ENCODE measurements around the gene SNX32. TPM values are rescaled to one million over a fixed set of nuclear protein-coding genes. Genes with fewer than 3 reads are reported as not detected.

SNX32 gene
- 0.05 to 0.19 TPM (median 0.07 TPM) in 4 of 5 replicates, not detected in the other for total RNA-seq (2022; extraction: Qiagen RNA extraction; ENCODE audit: low read depth)

DNA sequence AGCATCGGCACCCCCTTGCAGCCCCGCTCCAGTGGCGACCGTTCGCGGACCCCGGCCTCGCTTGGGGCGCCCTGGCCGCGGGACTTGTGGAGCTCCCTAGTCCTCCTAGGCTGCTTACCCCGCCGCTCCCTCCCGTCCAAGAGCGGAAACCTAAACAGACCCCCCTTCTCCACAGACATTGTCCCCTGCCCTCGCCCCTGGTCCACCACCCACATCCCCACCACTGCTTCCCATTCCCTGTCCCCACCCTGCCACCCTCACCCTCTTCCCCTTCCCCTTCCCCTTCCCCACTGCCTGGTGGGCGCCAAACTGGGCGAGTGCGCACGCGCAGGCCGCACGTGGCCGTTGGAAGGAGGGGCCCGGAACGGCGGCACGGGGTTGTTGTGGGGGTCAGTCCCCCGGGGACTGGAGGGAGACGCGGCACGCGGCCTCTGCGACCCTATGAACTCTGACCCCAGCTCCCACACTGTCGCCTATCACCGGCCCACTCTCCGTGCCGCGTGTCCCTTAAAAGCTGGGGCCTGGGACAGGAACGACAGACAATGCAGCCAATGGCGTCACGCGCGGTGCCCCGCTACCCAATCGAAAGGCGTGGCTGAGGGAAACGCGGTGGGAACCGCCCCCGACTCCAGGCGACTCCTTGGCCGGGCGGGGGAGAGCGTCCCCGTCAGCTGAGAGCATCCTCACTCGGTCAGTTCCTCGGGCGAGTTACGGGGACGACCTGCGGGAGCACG is at the start of gene SNX32:
TSS of gene SNX32 (plus strand) at position 667 of the 734 bp plus-strand sequence. CDS start 103 bp downstream, outside the sequence.

DNA sequence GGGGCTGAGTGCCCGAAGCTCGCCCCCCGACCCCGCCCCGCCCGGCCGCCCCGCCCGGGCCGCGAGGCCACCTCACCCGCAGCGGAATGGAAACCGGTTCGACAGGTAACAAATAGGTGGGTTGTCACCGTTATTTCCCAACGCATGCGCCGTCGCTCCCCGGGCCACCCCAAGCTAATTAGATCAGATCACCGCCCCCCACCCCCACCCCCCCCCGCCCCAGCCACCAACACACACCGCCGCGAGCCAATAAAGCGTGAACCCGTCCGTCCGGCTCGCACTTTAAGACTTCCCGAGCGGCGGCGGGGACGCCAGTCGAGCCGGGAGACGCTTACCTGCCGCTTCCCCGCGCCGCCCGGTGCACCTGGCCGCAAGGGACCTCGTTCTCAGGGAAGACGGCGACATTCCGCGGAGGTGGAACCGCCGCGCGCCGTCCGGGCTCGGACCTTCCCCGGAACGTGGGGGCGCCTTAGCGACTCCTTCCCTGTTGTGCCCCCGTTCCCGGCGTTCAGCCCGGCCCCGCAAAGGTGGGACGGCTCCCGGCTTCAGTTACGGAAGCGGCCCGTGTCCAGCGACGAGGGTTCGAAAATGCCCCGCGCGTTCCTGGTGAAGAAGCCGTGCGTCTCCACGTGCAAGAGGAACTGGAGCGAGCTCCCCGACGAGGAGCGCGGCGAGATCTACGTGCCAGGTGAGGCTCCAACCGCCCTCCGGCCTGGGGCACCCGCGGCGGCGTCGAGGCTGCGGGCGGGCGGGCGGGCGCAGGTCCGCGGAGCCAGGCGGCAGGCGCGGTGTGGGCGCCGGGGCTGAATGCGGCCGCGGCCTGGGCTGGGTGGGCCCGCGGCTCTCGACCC is 46.8 kb upstream of the SNX32 start, which contains the start of gene OVOL1:
TSS of gene OVOL1 (plus strand) at position 278 of the 851 bp plus-strand sequence. CDS start at position 589, 311 bp downstream.

GRCh38 chr11:65857853-65858680 is 24.3 kb downstream of the SNX32 start, which contains the start of gene CFL1:
CFL1 (minus strand) TSS chr11:65858180; CDS start chr11:65858099, 81 bp downstream.

DNA sequence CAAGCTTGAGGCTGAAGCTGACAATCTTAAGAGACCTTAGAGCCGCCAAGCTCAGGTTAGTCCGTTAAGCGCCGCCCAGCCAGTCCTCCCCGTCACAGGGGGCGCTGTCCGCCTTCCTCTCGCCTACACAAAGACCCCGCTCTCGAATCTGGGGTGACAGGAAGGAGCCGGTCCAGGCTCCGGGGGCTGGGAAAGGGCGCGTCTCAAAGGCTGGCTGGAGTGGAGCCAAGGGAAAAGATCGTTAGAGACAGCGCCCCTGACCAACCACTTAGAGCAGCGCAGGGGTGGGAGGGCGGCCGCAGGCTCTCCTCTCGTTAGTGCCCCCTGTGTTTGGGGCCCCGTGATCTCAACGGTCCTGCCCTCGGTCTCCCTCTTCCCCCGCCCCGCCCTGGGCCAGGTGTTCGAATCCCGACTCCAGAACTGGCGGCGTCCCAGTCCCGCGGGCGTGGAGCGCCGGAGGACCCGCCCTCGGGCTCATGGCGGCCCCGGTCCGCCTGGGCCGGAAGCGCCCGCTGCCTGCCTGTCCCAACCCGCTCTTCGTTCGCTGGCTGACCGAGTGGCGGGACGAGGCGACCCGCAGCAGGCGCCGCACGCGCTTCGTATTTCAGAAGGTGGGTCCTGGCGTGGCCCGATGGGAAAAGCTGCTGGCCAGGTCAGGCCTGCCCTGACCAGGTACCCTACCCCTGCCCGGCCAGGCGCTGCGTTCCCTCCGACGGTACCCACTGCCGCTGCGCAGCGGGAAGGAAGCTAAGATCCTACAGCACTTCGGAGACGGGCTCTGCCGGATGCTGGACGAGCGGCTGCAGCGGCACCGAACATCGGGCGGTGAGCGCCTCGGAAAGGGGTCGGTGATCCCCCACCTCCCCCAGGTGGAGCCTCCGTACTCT is 26.8 kb downstream of the SNX32 start, which contains the start of gene MUS81:
TSS of gene MUS81 (plus strand) at position 156 of the 887 bp plus-strand sequence. CDS start at position 477, 321 bp downstream.

DNA sequence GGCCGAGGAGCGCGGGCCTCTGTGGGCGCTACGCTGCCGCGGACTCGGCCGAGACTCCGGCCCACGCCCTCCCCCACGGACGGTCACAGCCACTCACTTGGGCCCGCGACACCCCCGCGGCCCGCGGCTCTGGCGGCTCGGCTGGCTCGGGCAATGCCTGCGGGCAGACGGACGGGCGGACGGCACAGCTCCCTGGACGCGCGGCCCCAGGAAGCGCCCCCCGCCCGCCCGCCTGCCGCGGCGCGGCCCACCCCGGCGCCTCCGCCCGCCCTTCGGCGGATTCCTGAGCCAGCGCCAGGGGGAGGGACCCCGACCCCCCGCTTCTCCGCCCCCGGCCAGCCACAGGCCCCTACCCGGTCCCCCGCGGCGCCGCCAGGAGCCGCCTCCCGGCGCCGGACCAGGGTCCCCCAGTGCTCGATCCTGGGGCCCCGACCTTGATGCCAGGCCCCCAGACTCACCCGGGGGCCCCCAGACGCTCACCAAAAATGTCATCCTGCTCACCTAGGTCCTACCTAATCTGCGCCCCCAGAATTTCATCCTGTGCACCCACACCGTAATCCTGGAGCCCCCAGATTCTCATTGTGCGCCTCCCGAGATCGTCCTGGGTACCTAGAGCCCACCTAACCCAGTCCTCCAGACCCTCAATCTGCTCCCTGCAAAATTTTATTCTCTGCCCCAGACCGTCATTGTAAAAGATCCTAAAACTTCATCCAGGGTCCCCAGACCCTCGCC is 39.0 kb downstream of the SNX32 start, which contains the start of gene EFEMP2:
TSS of gene EFEMP2 (minus strand) at position 215 of the 732 bp plus-strand sequence. CDS start 446 bp downstream, outside the sequence.

GRCh38 chr11:65879617-65880016 is 45.9 kb downstream of the SNX32 start, which contains the start of gene CTSW:
CTSW (plus strand) TSS chr11:65879837; CDS start chr11:65879855, 18 bp downstream.

GRCh38 chr11:65888163-65888814 is 54.5 kb downstream of the SNX32 start, which contains the start of gene FIBP:
FIBP (minus strand) TSS chr11:65888471; CDS start chr11:65888418, 53 bp downstream.

DNA sequence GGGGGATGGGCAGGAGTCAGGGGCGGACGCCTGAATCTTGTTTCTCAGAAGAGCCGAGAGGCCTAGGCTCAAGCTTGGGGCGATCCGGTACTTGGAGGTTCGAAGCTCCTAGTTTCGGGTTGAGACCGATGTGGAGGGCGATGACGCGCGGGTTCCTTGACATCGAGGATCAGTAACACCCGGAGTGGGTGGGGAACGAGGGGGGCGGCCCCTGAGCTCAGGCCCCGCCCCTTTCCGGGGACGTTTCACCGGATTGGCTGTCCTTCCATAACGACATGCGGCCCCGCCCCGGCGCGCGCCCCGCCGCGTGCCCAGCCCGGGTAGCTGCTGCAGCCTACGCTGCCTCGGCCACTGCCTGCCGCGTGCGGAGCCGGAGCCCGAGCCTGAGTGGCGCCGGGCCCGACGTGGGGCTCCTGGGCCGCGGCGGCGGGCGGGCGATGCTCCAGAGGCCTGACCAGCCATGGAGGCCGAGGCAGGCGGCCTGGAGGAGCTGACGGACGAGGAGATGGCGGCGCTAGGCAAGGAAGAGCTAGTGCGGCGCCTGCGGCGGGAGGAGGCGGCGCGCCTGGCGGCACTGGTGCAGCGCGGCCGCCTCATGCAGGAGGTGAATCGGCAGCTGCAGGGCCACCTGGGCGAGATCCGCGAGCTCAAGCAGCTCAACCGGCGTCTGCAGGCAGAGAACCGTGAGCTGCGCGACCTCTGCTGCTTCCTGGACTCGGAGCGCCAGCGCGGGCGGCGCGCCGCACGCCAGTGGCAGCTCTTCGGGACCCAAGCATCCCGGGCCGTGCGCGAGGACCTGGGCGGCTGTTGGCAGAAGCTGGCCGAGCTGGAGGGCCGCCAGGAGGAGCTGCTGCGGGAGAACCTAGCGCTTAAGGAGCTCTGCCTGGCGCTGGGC is 56.8 kb downstream of the SNX32 start, which contains the start of gene CCDC85B:
TSS of gene CCDC85B (plus strand) at position 350 of the 895 bp plus-strand sequence. CDS start at position 461, 111 bp downstream.

GRCh38 chr11:65900125-65900898 is 66.5 kb downstream of the SNX32 start, which contains the start of gene FOSL1:
FOSL1 (minus strand) TSS chr11:65900388; CDS start chr11:65900339, 49 bp downstream.

Other genes with a start within 250 kb of the SNX32 start
- 0.45 to 1.1 TPM (median 0.59 TPM) in 5 replicates for gene KCNK7, start 238.2 kb upstream of the SNX32 start, total RNA-seq (2022; extraction: Qiagen RNA extraction; ENCODE audit: low read depth)
- 36.8 to 60.0 TPM (median 53.5 TPM) in 5 replicates for gene MAP3K11, start 219.7 kb upstream of the SNX32 start, total RNA-seq (2022; extraction: Qiagen RNA extraction; ENCODE audit: low read depth)
- gene PCNX3, start 218.2 kb upstream of the SNX32 start, total RNA-seq (2022; extraction: Qiagen RNA extraction; ENCODE audit: low read depth), result 28.5 to 41.2 TPM (median 36.9 TPM) in 5 replicates
- 8.2 to 22.4 TPM (median 21.4 TPM) in 5 replicates for gene SIPA1, start 195.9 kb upstream of the SNX32 start, total RNA-seq (2022; extraction: Qiagen RNA extraction; ENCODE audit: low read depth)
- gene RELA, start 171.0 kb upstream of the SNX32 start, total RNA-seq (2022; extraction: Qiagen RNA extraction; ENCODE audit: low read depth), result 66.9 to 84.3 TPM (median 79.5 TPM) in 5 replicates
- gene KAT5, start 121.7 kb upstream of the SNX32 start, total RNA-seq (2022; extraction: Qiagen RNA extraction; ENCODE audit: low read depth), result 38.5 to 51.3 TPM (median 50.2 TPM) in 5 replicates
- 32.5 to 54.6 TPM (median 48.4 TPM) in 5 replicates for gene RNASEH2C, start 113.2 kb upstream of the SNX32 start, total RNA-seq (2022; extraction: Qiagen RNA extraction; ENCODE audit: low read depth)
- 8.6 to 13.0 TPM (median 11.2 TPM) in 5 replicates for gene AP5B1, start 53.0 kb upstream of the SNX32 start, total RNA-seq (2022; extraction: Qiagen RNA extraction; ENCODE audit: low read depth)
- gene OVOL1, start 46.9 kb upstream of the SNX32 start, total RNA-seq (2022; extraction: Qiagen RNA extraction; ENCODE audit: low read depth), result 0.02 to 0.08 TPM (median 0.06 TPM) in 3 of 5 replicates, not detected in the others
- gene CFL1, start 24.2 kb downstream of the SNX32 start, total RNA-seq (2022; extraction: Qiagen RNA extraction; ENCODE audit: low read depth), result 1,786 to 2,400 TPM (median 2,293 TPM) in 5 replicates
- 25.0 to 36.6 TPM (median 33.2 TPM) in 5 replicates for gene MUS81, start 26.5 kb downstream of the SNX32 start, total RNA-seq (2022; extraction: Qiagen RNA extraction; ENCODE audit: low read depth)
- 0.71 to 1.1 TPM (median 0.85 TPM) in 5 replicates for gene EFEMP2, start 38.8 kb downstream of the SNX32 start, total RNA-seq (2022; extraction: Qiagen RNA extraction; ENCODE audit: low read depth)
- 0.10 TPM in 1 of 5 replicates, not detected in the others for gene CTSW, start 45.9 kb downstream of the SNX32 start, total RNA-seq (2022; extraction: Qiagen RNA extraction; ENCODE audit: low read depth)
- gene FIBP, start 54.5 kb downstream of the SNX32 start, total RNA-seq (2022; extraction: Qiagen RNA extraction; ENCODE audit: low read depth), result 71.9 to 92.3 TPM (median 85.6 TPM) in 5 replicates
- 27.2 to 52.3 TPM (median 48.0 TPM) in 5 replicates for gene CCDC85B, start 56.7 kb downstream of the SNX32 start, total RNA-seq (2022; extraction: Qiagen RNA extraction; ENCODE audit: low read depth)
- gene FOSL1, start 66.4 kb downstream of the SNX32 start, total RNA-seq (2022; extraction: Qiagen RNA extraction; ENCODE audit: low read depth), result 165 to 273 TPM (median 211 TPM) in 5 replicates
- 45.7 to 71.2 TPM (median 65.8 TPM) in 5 replicates for gene C11orf68, start 85.1 kb downstream of the SNX32 start, total RNA-seq (2022; extraction: Qiagen RNA extraction; ENCODE audit: low read depth)
- gene DRAP1, start 85.5 kb downstream of the SNX32 start, total RNA-seq (2022; extraction: Qiagen RNA extraction; ENCODE audit: low read depth), result 191 to 310 TPM (median 242 TPM) in 5 replicates
- gene TSGA10IP, start 111.5 kb downstream of the SNX32 start, total RNA-seq (2022; extraction: Qiagen RNA extraction; ENCODE audit: low read depth), result not detected in 5 replicates
- gene SART1, start 127.8 kb downstream of the SNX32 start, total RNA-seq (2022; extraction: Qiagen RNA extraction; ENCODE audit: low read depth), result 50.0 to 74.0 TPM (median 63.2 TPM) in 5 replicates
- gene EIF1AD, start 168.2 kb downstream of the SNX32 start, total RNA-seq (2022; extraction: Qiagen RNA extraction; ENCODE audit: low read depth), result 37.6 to 53.5 TPM (median 39.8 TPM) in 5 replicates
- 373 to 502 TPM (median 480 TPM) in 5 replicates for gene BANF1, start 168.5 kb downstream of the SNX32 start, total RNA-seq (2022; extraction: Qiagen RNA extraction; ENCODE audit: low read depth)
- not detected in 5 replicates for gene CST6, start 178.0 kb downstream of the SNX32 start, total RNA-seq (2022; extraction: Qiagen RNA extraction; ENCODE audit: low read depth)
- 1.2 to 2.0 TPM (median 1.3 TPM) in 5 replicates for gene CATSPER1, start 192.5 kb downstream of the SNX32 start, total RNA-seq (2022; extraction: Qiagen RNA extraction; ENCODE audit: low read depth)
- gene GAL3ST3, start 215.2 kb downstream of the SNX32 start, total RNA-seq (2022; extraction: Qiagen RNA extraction; ENCODE audit: low read depth), result not detected in 5 replicates
- 170 to 182 TPM (median 175 TPM) in 5 replicates for gene SF3B2, start 218.4 kb downstream of the SNX32 start, total RNA-seq (2022; extraction: Qiagen RNA extraction; ENCODE audit: low read depth)
- gene PACS1, start 236.3 kb downstream of the SNX32 start, total RNA-seq (2022; extraction: Qiagen RNA extraction; ENCODE audit: low read depth), result 45.0 to 72.8 TPM (median 63.4 TPM) in 5 replicates